Measurements from ENCODE around the gene STARD13. TPM values are rescaled to one million over a fixed set of nuclear protein-coding genes. Genes with fewer than 3 reads are reported as not detected.

The STARD13 gene
- total and polyA plus RNA-seq, 2 donors from 2014 or later: 5.1 to 37.2 TPM

DNA sequence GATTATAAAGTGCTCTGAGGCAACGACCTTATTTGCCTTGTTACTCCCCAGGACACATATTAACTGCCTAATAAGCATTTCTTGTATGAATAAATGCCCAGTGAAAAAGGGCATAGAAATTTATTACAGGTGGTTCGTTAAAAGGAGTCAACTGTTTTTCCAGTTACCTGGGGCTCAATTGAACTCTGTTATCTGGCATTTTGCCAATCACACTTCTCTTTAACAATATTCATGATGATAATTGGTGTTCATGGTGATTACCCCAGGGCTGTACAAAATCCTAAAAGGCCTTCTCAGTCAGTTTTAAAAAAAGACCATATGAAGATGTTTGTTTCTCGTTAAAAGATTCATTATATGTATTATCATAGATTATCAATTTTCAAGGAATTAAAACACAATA, 212.2 kb downstream of the STARD13 start:
- TF ChIP-seq CTCF (IDR thresholded peaks at IDR 0.05; ENCODE audit: borderline replicate concordance, extremely low read depth, insufficient read depth): no peak
- Histone ChIP-seq H3K9me3 (ENCODE audit: control insufficient read depth in 2 of 3, insufficient read depth in 1 of 3, low read length in 3 of 3) (no peaks in the 10 kb centered on the region), H3K36me3 (ENCODE audit: control insufficient read depth in 2 of 3, insufficient read depth in 3 of 3, low read length in 3 of 3) (no peaks in the 10 kb centered on the region), H3K27ac (ENCODE audit: low read depth in 2 of 2, low read length in 2 of 2) (no peak overlapping the region), H3K9ac (ENCODE audit: low read length in 3 of 3) (no peak overlapping the region), H3K4me1 (ENCODE audit: control insufficient read depth in 2 of 3, insufficient read depth in 2 of 3, low read depth in 1 of 3, low read length in 3 of 3) (no peaks in the 10 kb centered on the region), H3K27me3 (ENCODE audit: control insufficient read depth, insufficient read depth, low read length) (no peaks in the 10 kb centered on the region), H3K4me3 (ENCODE audit: low read length in 3 of 3) (no peak overlapping the region)
- intact Hi-C loops (cut with DNase I): no loop called here
- DNase-seq (no peak), FAIRE-seq (no peak)

DNA sequence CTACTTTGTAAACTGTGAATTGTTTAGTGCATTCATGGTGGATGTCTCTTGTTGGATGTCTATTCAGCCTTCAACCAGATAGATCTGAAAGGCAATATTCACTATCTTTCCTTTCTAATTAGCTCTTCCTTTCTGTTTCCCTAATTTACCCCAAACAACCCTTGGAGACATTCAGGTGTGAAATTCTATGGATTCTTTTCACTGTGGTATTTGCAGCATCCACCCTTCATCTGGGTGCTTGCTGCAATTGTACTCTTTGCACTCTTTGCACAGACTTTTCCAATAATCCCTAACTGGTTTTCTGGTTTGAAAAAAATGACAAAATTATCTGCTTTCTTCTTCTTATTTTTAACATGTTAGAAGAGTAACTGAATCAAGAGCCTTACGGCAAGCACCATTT, 212.8 kb downstream of the STARD13 start:
- Histone ChIP-seq H3K4me1 (ENCODE audit: control insufficient read depth in 2 of 3, insufficient read depth in 2 of 3, low read depth in 1 of 3, low read length in 3 of 3) (no peaks in the 10 kb centered on the region), H3K4me3 (ENCODE audit: low read length in 3 of 3) (no peak overlapping the region), H3K27me3 (ENCODE audit: control insufficient read depth, insufficient read depth, low read length) (no peaks in the 10 kb centered on the region), H3K9me3 (ENCODE audit: control insufficient read depth in 2 of 3, insufficient read depth in 1 of 3, low read length in 3 of 3) (no peaks in the 10 kb centered on the region), H3K9ac (ENCODE audit: low read length in 3 of 3) (no peak overlapping the region), H3K36me3 (ENCODE audit: control insufficient read depth in 2 of 3, insufficient read depth in 3 of 3, low read length in 3 of 3) (no peaks in the 10 kb centered on the region), H3K27ac (ENCODE audit: low read depth in 2 of 2, low read length in 2 of 2) (no peak overlapping the region)
- FAIRE-seq (no peak), DNase-seq (no peak)
- intact Hi-C loops (cut with DNase I): no loop called here
- no peak for TF ChIP-seq CTCF (IDR thresholded peaks at IDR 0.05; ENCODE audit: borderline replicate concordance, extremely low read depth, insufficient read depth)

DNA sequence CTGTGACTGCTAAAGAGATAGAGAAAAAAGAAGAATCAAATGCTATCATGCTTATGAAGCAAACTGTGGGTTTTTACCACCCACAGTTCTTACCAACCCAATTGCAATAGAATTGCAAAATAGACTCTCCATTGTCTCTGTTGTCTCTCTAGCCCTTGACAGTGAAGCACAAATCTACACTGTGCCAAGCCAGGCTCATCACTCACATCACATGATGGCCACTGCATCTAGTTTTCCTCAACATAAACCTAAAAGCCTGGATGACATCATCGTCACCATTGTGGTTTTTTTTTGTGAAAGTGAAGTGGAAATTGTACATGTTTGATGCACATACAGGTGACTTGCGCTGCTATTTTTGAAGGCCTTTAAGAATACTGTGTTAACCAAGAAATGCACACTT, 213.3 kb downstream of the STARD13 start:
- TF ChIP-seq CTCF (IDR thresholded peaks at IDR 0.05; ENCODE audit: borderline replicate concordance, extremely low read depth, insufficient read depth): no peak
- Histone ChIP-seq H3K9me3 (ENCODE audit: control insufficient read depth in 2 of 3, insufficient read depth in 1 of 3, low read length in 3 of 3) (no peaks in the 10 kb centered on the region), H3K27me3 (ENCODE audit: control insufficient read depth, insufficient read depth, low read length) (no peaks in the 10 kb centered on the region), H3K36me3 (ENCODE audit: control insufficient read depth in 2 of 3, insufficient read depth in 3 of 3, low read length in 3 of 3) (no peaks in the 10 kb centered on the region), H3K4me3 (ENCODE audit: low read length in 3 of 3) (no peak overlapping the region), H3K9ac (ENCODE audit: low read length in 3 of 3) (no peak overlapping the region), H3K27ac (ENCODE audit: low read depth in 2 of 2, low read length in 2 of 2) (no peak overlapping the region), H3K4me1 (ENCODE audit: control insufficient read depth in 2 of 3, insufficient read depth in 2 of 3, low read depth in 1 of 3, low read length in 3 of 3) (no peaks in the 10 kb centered on the region)
- FAIRE-seq (no peak), DNase-seq (no peak)
- intact Hi-C loops (cut with DNase I): no loop called here

- peaks cover 0 to 2% (median 0%) of the 10 kb centered on the region in 3 donors for H3K36me3 ChIP-seq (ENCODE audit: control insufficient read depth in 2 of 3, insufficient read depth in 3 of 3, low read length in 3 of 3)
- H3K27me3 ChIP-seq (ENCODE audit: control insufficient read depth, insufficient read depth, low read length): no peaks in the 10 kb centered on the region
- DNase-seq: no peak
- TF ChIP-seq CTCF (IDR thresholded peaks at IDR 0.05; ENCODE audit: borderline replicate concordance, extremely low read depth, insufficient read depth): no peak
- intact Hi-C loops (cut with DNase I): no loop called here
- no peaks in the 10 kb centered on the region for H3K4me1 ChIP-seq (ENCODE audit: control insufficient read depth in 2 of 3, insufficient read depth in 2 of 3, low read depth in 1 of 3, low read length in 3 of 3)
- no peak overlapping the region for H3K4me3 ChIP-seq (ENCODE audit: low read length in 3 of 3)
- no peak overlapping the region for H3K9ac ChIP-seq (ENCODE audit: low read length in 3 of 3)
- no peak overlapping the region for H3K27ac ChIP-seq (ENCODE audit: low read depth in 2 of 2, low read length in 2 of 2)
- H3K9me3 ChIP-seq (ENCODE audit: control insufficient read depth in 2 of 3, insufficient read depth in 1 of 3, low read length in 3 of 3): no peaks in the 10 kb centered on the region
- FAIRE-seq: no peak
These were observed 214.8 kb downstream of the STARD13 start for GRCh38 chr13:33070713-33071112.
